Measurements from ENCODE around the gene CDC20.

The CDC20 gene

GRCh38 chr1:43314233-43314632, 44.5 kb upstream of the CDC20 start:
- TF ChIP-seq CTCF (IDR thresholded peaks at IDR 0.05; ENCODE audit: low read depth, low read length, missing control alignments) = no peak
- DNase-seq (ENCODE audit: extremely low read depth, low read depth) = no peak
- H3K4me3 ChIP-seq (replicated peaks; ENCODE audit: low read depth, low read length) = no peak overlapping the region

- no peak overlapping the region for H3K4me3 ChIP-seq (replicated peaks; ENCODE audit: low read depth, low read length)
- TF ChIP-seq CTCF (IDR thresholded peaks at IDR 0.05; ENCODE audit: low read depth, low read length, missing control alignments) = no peak
- DNase-seq (ENCODE audit: extremely low read depth, low read depth) = no peak
Observed at GRCh38 chr1:43315481-43315880, 43.3 kb upstream of the CDC20 start.

- H3K4me3 ChIP-seq (replicated peaks; ENCODE audit: low read depth, low read length) = no peak overlapping the region
- DNase-seq (ENCODE audit: extremely low read depth, low read depth) = no peak
- no peak for TF ChIP-seq CTCF (IDR thresholded peaks at IDR 0.05; ENCODE audit: low read depth, low read length, missing control alignments)
Observed at GRCh38 chr1:43315963-43316737, 42.6 kb upstream of the CDC20 start.

GRCh38 chr1:43316738-43317520, 41.9 kb upstream of the CDC20 start:
- no peak for DNase-seq (ENCODE audit: extremely low read depth, low read depth)
- no peak for TF ChIP-seq CTCF (IDR thresholded peaks at IDR 0.05; ENCODE audit: low read depth, low read length, missing control alignments)
- H3K4me3 ChIP-seq (replicated peaks; ENCODE audit: low read depth, low read length) = no peak overlapping the region

- no peak for TF ChIP-seq CTCF (IDR thresholded peaks at IDR 0.05; ENCODE audit: low read depth, low read length, missing control alignments)
- no peak for DNase-seq (ENCODE audit: extremely low read depth, low read depth)
- no peak overlapping the region for H3K4me3 ChIP-seq (replicated peaks; ENCODE audit: low read depth, low read length)
Observed at GRCh38 chr1:43317817-43318471, 40.8 kb upstream of the CDC20 start.

- no peak for DNase-seq (ENCODE audit: extremely low read depth, low read depth)
- no peak overlapping the region for H3K4me3 ChIP-seq (replicated peaks; ENCODE audit: low read depth, low read length)
- no peak for TF ChIP-seq CTCF (IDR thresholded peaks at IDR 0.05; ENCODE audit: low read depth, low read length, missing control alignments)
Observed at GRCh38 chr1:43318831-43319230, 40.0 kb upstream of the CDC20 start.

Measured in HFF-Myc (cell line).